KOPT-K1 (cell line): ENCODE measurements around the gene SPOCK1.

Source experiments
- H3K27ac ChIP-seq: fragments of 200-600 bp; sonication (generic); 2 replicates; pipeline ENCODE4 v1.5.1; 2016; ENCODE audit warnings: antibody characterized with exemption, mild to moderate bottlenecking, low read depth, low read length; ENCODE audit not compliant: poor library complexity, severe bottlenecking
- H3K36me3 ChIP-seq: fragments of 200-600 bp; sonication (generic); 2 replicates; pipeline ENCODE4 v1.5.1; 2017; ENCODE audit warnings: antibody characterized with exemption, mild to moderate bottlenecking, low read length, moderate library complexity; ENCODE audit not compliant: insufficient read depth
- H3K9me3 ChIP-seq: fragments of 200-600 bp; sonication (generic); 2 replicates; pipeline ENCODE4 v1.5.1; 2017; ENCODE audit warnings: antibody characterized with exemption, low read length, mild to moderate bottlenecking; ENCODE audit not compliant: insufficient read depth, poor library complexity, severe bottlenecking

SPOCK1 gene

DNA sequence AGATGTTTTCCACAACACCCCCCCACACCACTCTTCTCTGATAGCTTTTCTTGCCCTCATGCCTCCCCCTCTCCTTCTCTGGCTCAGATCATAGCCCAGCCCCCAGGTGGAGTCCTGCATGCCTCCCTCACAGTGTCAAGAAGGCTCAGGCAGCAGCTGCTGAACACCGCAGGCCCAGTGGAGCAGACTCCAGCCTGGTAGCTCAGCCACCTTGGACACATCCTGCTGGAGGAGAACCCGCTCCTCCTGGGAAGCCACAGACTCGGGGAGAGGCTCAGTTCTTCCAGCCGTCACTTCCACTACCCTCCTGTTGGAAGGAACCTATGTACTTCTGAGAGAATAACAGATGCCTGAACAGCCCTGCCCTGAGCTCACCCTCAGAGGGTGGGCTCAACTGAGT lies 143.4 kb downstream of the SPOCK1 start:
- no peak overlapping the region for H3K27ac ChIP-seq
- no peaks in the 10 kb centered on the region for H3K9me3 ChIP-seq
- H3K36me3 ChIP-seq: no peaks in the 10 kb centered on the region

DNA sequence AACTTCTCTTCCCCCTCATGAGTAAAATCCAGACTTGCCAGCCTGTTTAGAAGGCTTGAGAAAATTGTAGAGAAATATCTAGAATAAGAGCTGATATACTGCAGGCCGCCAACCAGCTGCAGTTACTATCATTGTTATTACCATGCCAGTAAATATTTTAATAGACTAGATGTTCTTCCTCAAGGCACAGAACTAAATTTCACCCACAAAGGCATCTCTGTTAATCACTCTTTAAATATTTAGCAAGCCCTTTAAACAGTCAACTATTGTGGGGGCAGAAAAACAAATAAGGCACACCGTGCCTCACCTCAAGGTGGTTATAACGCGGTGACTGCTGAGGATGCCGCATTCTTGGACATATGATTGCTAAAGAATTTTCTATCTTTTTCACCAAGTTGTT lies 147.0 kb downstream of the SPOCK1 start:
- H3K36me3 ChIP-seq: no peaks in the 10 kb centered on the region
- H3K27ac ChIP-seq: no peak overlapping the region
- H3K9me3 ChIP-seq: no peaks in the 10 kb centered on the region

DNA sequence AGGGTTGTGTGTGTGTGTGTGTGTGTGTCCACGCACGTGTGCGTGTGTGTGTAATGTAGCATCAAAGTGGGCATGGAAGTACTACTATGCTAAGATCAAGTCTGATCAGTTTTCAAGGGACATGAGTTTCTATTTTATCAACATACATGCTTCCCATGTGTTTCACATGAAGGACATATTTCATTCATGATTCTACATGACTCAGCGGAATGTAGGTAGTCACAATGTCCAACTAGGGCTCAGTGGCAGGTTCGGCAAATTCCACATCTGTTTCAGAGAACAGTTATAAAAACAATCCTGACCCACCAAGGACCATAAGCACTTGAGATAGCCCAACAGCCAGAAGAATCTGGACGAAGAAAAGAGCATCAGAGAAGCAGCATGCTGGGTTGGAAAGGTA lies 148.3 kb downstream of the SPOCK1 start:
- Histone ChIP-seq H3K36me3 (no peaks in the 10 kb centered on the region), H3K9me3 (no peaks in the 10 kb centered on the region), H3K27ac (no peak overlapping the region)

DNA sequence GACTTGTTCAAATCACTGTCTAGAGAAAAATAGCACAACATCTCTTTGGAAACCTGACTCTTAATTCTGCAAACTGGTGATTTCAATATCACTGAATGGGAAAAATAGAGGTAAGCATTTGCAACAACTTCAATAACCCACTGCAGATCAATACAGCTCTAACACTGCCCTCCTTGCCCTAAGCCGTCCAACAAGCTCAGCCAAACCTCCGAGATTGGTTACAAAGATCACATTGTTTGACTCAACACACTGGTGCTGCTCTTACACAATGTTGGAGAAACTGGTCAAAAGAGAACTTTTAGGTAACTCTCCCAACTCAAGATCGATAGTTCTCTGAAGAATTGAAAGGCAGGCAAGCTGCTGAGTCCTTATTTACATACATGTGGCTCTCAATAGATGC lies 150.4 kb downstream of the SPOCK1 start:
- H3K9me3 ChIP-seq: no peaks in the 10 kb centered on the region
- H3K27ac ChIP-seq: no peak overlapping the region
- no peaks in the 10 kb centered on the region for H3K36me3 ChIP-seq

DNA sequence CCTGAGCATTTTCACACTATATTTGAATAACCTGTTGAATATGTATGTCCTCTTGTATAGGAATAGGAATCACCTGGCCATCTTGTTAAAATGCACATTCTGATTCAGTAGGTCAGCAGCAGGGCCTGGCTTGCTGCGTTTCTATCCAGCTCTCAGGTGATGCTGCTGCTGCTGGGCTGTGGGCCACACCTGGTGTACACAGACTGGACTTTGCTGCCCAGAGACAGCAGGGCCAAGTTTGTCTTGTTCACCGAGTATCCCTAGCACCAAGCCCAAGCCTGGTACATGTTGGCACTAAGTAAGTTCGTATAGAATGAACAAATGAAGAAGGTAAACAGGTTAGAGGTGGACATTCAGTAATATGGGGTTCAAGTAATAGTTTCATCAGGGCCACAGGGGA lies 151.3 kb downstream of the SPOCK1 start:
- Histone ChIP-seq H3K9me3 (no peaks in the 10 kb centered on the region), H3K36me3 (no peaks in the 10 kb centered on the region), H3K27ac (no peak overlapping the region)

DNA sequence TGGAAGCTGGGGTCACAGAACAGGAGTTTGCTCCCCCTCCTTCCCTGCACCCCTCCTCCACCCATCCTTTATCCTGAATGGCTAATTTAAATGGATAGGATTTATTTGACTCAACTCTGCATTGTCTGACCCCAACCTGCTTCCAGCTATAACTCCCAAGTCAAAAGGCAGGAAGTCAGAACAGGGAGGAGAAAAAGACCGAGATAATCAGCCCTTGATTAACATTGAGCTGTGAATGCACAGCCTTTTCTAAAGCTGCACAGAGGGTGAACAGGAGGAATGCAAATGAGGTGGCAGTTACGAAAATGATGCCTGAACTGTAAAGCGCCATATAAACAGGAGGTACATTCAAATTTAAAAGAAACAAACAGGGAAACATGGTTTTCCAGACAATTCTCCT lies 152.8 kb downstream of the SPOCK1 start:
- Histone ChIP-seq H3K27ac (no peak overlapping the region), H3K9me3 (no peaks in the 10 kb centered on the region), H3K36me3 (no peaks in the 10 kb centered on the region)

DNA sequence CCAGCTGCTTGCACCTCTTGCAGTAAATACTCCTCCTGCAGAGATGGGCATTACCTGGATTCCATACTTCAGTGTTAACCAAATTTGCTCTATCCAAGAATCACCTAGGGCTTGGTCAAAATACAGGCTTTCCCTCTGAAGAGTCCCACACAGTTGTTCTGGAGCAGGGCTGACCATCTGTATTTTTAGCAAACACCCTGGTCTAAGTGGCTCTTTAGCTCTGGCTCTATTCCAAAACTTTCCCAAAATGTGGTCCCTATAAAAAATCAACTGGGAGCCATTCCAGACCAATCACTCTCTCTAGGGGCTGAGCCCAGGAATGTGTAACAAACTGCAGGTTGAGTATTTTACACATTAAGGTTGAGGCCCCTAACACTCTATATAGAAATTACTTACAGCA lies 153.7 kb downstream of the SPOCK1 start:
- no peak overlapping the region for H3K27ac ChIP-seq
- no peaks in the 10 kb centered on the region for H3K36me3 ChIP-seq
- H3K9me3 ChIP-seq: no peaks in the 10 kb centered on the region

DNA sequence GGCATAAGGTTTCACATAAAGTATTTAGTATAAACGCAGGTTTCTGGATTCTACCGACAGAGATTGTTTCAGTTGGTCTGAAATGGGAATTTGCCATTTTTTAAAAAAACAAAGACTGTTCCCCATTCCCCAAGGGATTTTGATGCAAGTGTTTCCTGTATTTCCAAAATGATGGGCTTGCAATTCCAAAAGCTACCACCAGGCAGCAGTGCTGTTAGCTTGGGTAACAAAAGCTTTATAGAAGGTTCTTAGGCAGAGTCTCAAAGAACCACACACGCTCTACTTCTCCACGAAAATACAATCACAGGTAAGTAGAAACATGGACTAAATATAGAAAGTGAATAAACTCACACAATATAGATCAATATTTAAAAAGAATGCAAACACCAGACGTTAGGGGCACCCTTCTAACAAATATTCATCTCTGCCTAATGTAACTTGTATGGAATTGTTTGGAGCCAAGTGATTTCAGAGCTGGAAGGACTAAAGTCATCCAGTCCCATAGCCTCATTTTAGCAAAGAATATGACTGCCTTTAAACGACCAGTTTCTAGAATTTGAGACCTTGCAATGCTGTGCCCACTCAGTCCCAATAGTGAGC lies 154.3 kb downstream of the SPOCK1 start:
- Histone ChIP-seq H3K9me3 (no peaks in the 10 kb centered on the region), H3K27ac (no peak overlapping the region)

DNA sequence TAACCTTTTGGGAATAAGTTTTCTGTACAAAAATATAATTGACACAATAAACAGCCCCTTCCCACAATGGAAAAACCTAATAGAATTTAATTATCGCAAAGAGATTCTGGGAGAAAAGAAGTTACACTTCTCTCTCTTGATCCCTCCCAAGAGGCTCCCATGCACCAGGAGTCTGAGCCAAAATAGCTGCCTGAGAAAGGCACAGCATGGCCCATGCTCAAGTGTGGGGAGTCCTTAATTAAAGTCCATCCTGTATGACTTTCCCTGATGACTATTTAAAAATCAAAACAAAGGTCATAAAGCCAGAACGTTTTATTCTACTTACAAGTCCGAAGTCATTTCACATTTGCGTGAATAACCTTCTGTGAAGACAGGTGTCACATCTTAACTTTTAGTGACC lies 155.1 kb downstream of the SPOCK1 start:
- no peaks in the 10 kb centered on the region for H3K36me3 ChIP-seq
- H3K27ac ChIP-seq: no peak overlapping the region
- H3K9me3 ChIP-seq: no peaks in the 10 kb centered on the region

More for the DNA sequence above, 154.3 kb downstream of the SPOCK1 start:
- no peaks in the 10 kb centered on the region for H3K36me3 ChIP-seq

DNA sequence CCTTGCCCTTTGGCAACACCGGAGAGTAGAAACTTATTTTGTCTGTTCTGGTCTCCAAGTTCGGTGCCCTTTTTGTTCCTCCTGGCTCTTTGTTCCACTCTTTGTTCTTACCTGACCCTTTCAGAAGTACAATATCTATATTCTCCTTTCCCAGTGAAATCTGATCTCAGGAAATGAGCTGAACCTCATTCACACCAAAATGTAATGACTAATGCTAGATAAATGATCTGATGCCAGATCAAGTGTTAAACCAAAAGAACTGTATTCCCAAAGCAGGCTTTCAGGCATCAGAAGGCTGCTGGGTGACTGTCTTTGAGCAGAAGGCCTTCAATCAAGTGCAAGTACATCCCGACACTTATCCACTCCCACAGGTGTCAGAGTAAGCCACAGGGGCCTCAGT lies 156.4 kb downstream of the SPOCK1 start:
- Histone ChIP-seq H3K36me3 (no peaks in the 10 kb centered on the region), H3K9me3 (no peaks in the 10 kb centered on the region)

DNA sequence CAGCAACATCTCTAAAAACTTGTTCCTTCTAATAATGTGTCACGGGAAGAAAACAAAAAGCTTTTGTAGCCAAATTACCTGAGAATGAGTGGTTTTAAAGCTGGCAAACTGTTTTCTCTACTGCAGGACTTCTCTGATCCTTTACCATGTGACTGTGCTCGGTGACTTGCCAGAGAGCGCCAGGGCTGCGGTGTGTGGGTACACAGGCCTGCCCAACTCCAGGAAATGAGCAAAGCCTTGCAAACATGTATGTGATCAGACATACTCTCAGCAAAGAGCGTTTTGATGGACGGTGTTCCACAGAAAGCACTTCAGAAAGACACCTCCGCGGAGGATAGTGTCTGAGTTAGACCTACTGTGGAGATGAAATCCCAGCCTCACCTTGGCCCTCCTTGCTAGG lies 157.3 kb downstream of the SPOCK1 start:
- H3K36me3 ChIP-seq: no peaks in the 10 kb centered on the region
- H3K27ac ChIP-seq: no peak overlapping the region
- H3K9me3 ChIP-seq: no peaks in the 10 kb centered on the region

More for the DNA sequence above, 156.4 kb downstream of the SPOCK1 start:
- no peak overlapping the region for H3K27ac ChIP-seq

DNA sequence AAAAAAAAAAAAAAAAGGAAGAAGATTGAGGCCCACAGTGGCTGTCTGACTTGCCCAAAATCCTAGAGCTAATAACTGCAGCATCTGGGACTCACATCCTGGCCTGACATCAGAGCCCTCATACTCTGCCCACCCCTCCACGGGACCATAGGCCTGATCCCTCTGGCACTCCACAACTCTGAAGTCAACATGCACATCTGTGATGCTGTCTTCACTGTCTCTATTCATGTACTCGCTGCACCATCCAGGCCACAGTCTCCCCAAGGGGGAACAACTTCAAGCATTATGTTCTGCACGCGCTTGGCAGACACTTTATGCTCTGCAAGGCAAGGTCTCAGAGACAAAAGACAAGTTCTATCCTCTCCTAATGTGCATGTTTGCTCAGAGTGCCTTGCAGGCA lies 158.2 kb downstream of the SPOCK1 start:
- H3K9me3 ChIP-seq: no peaks in the 10 kb centered on the region
- no peaks in the 10 kb centered on the region for H3K36me3 ChIP-seq
- no peak overlapping the region for H3K27ac ChIP-seq

DNA sequence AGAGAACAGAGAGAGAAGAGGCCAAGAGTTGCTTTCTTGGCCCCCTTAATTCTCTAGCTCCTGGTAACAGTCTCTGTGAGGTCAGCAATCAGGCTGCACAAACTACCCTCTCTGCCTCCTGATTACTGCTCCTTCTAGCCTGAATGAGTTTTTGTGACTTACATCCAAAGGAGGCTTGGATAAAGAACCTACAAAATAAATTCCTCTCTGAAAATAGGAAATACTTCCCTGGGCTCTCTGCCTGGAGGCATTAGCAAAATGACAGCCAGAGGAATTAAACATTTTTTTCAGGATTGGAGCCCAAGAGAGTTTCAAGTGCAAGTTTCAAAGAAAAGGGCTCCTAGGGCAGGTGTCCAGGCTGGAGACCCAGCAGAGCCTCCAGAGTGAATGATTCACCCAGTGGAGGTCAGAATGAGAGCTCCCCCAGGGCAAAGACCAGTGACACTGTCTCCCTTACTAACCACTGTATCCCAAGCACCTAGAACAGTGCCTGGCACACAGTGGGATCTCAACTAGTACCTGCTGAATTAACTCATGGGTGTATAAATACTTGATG lies 162.5 kb downstream of the SPOCK1 start:
- Histone ChIP-seq H3K27ac (no peak overlapping the region), H3K36me3 (no peaks in the 10 kb centered on the region), H3K9me3 (no peaks in the 10 kb centered on the region)

DNA sequence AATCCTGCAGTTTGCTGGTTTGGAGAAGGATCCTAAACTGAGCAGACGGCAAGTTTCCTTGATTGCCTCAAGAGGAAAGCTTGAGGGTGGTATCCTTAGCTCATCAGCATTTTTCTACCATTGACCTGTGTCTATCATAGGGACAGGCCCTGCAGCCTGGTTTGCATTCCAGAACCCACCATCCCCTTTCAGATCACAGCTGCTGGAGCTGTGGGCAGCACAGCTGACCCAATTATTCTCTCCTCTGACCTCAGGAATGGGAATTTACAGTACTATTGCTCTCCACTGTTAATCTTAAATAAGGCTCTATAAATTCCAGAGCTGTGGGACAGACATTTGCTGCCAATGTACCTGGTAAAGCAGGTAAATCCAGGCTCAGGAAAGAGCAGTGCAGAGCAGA lies 163.0 kb downstream of the SPOCK1 start:
- H3K9me3 ChIP-seq: no peaks in the 10 kb centered on the region

DNA sequence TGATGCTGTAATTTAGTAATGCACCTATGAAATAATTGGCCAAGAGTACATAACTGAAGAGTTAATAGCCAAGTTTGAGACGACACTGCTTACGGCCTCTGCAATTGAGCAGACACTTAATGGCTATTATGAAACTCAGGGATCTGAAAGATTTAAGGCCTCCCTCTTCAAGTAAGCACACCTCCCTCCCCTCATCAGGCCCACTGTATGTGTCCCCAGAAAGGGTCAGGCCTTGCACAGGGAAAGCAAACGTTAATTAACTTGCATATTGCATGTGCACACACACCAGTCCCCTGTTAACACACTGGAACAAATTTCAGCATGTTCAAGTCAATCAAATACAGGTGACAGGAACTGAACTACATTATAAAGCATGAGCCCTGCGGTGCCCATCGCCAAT lies 163.6 kb downstream of the SPOCK1 start:
- no peak overlapping the region for H3K27ac ChIP-seq
- no peaks in the 10 kb centered on the region for H3K36me3 ChIP-seq
- H3K9me3 ChIP-seq: no peaks in the 10 kb centered on the region

More for the DNA sequence above, 163.0 kb downstream of the SPOCK1 start:
- Histone ChIP-seq H3K27ac (no peak overlapping the region), H3K36me3 (no peaks in the 10 kb centered on the region)

DNA sequence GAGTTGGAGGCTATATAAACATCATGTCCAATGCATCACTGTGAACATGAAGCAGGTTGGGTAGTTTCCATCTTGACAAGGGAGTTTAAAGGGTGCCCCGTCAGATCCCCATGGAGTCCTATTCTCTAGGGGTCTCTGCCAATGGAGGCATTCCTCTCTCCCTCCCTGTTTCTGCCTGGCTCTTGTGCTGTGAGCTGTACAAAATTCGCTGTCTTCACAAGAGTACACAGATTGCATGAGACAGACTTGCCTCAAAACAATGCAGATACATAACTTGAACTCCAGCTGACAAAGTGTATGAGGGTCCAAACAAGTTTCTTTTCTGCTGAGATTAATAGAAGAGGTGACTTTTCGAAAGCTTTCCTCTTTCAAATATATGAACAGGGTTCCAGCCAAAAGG lies 165.2 kb downstream of the SPOCK1 start:
- H3K36me3 ChIP-seq: no peaks in the 10 kb centered on the region
- H3K27ac ChIP-seq: no peak overlapping the region
- H3K9me3 ChIP-seq: no peaks in the 10 kb centered on the region
